ENCODE results near the gene TMEM63C.

The TMEM63C gene

GRCh38 chr14:77281852-77282410, 100.3 kb downstream of the TMEM63C start:
- DNase-seq, result no peak

- DNase-seq, result no peak
Observed at GRCh38 chr14:77284066-77284465, 102.5 kb downstream of the TMEM63C start.

GRCh38 chr14:77284466-77284865, 102.9 kb downstream of the TMEM63C start:
- no peak for DNase-seq

- no peak for DNase-seq
Observed at GRCh38 chr14:77286576-77286975, 105.0 kb downstream of the TMEM63C start.

- DNase-seq, result no peak
Observed at GRCh38 chr14:77290705-77291104, 109.1 kb downstream of the TMEM63C start.

GRCh38 chr14:77296155-77296554, 114.6 kb downstream of the TMEM63C start:
- no peak for DNase-seq

- no peak for DNase-seq
Observed at GRCh38 chr14:77296906-77297305, 115.3 kb downstream of the TMEM63C start.

- DNase-seq, result no peak
Observed at GRCh38 chr14:77299771-77300170, 118.2 kb downstream of the TMEM63C start.

- DNase-seq, result no peak
Observed at GRCh38 chr14:77301103-77301502, 119.5 kb downstream of the TMEM63C start.

GRCh38 chr14:77302926-77303325, 121.3 kb downstream of the TMEM63C start:
- no peak for DNase-seq

GRCh38 chr14:77303417-77304156, 122.0 kb downstream of the TMEM63C start:
- DNase-seq, result no peak

- no peak for DNase-seq
Observed at GRCh38 chr14:77305696-77306095, 124.1 kb downstream of the TMEM63C start.

GRCh38 chr14:77306416-77306815, 124.8 kb downstream of the TMEM63C start:
- no peak for DNase-seq

GRCh38 chr14:77306851-77307496, 125.4 kb downstream of the TMEM63C start:
- DNase-seq, result no peak
